ENCODE measurements around the gene MEF2D.

Gene MEF2D

DNA sequence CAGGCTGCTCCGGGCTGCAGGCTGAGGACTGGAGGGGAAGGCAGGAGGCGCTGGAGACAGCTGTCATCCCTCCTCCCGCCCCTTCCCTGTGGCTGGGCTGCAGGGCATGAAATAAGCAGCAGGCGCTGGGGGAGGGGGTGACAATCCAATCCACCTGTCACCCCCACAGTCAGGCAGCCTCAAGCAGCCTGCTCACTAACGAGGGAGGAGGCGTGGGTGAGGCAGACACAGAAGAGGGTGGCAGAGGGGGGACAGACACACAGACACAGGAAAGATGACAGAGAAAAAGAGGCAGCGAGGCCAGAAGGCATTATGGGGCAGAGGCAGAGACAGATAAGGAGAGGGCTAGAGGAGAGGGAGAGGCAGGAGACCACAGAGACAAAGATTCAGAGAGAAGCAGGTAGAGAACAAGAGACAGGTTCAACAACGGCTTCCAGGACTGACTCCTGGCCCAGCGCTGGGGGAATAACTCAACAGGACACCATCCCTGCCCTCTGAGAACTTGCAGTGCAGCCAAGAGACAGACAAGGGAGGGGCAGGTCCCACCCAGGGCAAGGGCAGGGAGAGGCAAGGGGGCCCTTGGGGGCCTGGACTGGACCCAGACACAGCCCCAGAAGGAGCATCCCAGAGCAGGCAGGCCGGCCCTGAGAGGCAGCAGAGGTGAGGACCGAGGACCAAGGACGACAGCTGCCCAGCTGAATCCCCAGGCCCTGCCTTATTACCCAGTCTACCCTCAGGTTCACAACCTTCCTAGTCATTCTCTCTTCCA, 11.2 kb downstream of the MEF2D start:
- DNase-seq = peak in 37 of 51 donors; percentile 24 to 84 (median 53)

DNA sequence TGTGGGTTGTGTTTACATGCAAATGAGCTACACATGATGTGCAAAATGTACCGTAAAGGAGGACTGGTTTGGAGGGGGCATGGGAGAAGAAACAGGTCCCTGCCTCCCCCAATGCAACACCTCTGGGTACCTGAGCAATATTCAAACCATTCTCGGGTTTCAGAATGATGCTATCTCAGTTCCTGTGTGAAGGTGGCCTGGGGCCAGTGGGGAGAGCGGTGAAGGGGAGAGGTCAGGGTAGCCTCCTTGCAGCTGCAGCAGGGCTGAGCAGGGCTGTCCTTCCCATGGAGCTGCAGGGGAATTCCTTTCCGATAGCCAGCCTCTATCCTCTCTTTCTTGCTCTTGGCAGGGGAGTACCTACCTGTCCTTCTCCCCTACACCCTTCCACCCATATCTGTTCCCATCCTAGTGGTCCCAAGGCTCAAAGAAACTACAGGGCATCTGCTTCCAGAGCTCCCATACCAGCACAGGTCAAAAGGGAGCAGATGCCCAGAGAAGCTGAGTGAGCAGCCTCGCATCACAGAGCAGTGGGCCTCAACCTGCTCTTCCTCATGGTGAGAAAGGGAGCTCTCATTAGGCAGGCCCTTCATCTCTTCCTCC, 11.9 kb downstream of the MEF2D start:
- no peak for DNase-seq

DNA sequence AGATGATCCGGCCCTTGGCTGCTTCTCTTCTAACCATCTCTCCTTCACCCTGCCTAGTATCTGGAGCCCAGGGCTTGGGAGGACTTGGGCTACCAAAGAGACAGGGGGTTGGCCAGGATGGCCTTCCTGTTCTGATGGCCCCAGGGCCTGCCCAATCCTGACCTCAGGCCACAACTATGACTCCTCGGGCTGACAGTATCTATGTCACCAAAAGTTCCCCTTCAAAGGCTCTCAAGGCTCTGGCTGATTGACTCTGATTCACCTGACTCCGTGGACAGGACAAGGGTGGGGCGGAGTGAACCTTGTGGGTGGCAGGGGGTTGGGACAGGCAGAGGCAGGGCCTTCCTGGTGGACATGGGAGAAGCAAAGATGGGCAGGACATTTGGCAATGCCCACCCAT, 12.7 kb downstream of the MEF2D start:
- no peak for DNase-seq

DNA sequence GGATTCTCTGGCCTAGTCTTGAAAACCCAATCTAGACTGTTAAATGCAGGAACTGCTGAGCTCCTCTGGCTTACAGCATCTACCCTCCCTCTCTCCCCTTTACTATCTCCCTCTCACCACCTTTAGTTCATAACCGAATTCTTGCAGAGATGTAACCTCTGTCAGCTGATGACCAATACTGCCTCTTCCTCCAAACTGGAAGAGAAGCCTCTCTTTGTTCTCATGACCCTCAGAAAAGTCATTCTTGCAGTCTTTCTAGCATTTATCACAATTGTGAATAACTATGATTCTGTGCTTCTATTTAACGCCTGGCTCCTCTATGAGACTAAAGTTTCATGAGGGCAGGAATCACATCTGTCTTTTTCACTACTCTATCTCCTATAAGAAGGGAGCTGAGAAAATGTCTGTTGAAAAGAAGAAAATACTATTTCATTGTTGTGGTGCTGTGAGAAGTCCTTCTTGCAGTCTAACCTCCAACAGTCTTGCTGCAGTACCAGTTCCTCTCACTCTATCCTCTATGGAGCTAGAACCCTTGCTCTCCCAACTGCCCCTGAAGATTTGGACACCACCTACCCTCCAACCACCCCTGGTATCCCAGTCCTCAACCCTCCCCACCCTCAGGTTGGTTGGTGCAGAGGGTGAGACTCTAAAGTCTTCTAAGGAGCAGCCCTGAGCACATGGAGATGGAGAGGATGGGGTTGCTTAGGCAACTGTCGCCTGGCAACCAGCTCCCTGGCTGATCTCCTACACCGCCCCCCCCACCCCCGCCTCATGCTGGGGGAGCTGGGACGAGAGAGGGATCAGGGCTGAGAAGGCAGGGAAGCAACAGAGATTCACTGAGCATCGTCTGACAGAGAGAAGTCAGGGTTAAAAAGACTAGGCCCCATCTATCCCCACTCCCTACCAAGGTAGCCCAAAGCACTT, 13.9 kb downstream of the MEF2D start:
- peak in 31 of 51 donors; percentile 18 to 81 (median 57) for DNase-seq

DNA sequence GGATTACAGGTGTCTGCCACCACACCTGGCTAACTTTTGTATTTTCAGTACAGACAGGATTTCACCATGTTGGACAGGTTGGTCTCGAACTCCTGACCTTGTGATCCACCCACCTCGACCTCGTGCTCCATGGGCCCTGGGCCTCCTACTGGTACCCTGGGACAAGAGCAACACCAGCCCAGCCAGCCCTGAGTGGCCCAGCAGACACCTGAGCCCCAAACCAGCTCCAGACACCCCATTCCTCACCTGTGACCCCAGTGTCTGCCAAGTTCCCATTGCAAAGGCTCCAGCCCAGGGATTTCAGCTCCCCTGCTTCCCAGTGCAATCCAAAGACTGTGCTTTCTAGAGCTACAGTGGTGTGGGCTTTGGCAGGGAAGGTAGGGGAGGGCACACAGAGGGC, 14.6 kb downstream of the MEF2D start:
- DNase-seq = no peak

DNA sequence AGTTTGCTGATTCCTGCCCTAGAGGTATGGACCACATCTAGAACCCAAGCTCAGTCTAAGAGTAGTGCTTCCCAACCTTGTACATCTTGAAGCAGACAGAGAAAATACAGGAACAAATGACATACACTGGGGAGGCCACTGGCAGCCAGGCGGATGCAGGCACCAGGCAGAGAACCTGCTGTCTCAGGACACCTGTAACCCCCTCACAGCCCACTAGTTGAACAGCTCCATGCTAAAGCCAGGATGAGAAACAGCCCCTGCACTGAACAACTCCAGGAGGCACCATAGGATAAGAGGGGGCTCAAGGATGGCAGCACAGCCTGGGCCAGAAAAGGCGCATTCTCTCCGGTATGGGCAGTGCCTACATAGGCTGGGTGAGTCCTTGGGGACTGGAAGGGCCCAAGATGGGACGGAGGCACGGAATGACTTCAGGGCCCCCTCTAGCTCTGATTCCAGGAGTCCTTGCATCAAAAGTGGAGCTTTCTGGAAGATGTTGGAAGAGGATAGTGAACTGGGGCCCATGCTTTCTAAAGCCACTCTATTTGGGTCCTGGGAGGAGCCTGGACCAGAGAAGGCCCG, 16.0 kb downstream of the MEF2D start:
- DNase-seq = no peak

DNA sequence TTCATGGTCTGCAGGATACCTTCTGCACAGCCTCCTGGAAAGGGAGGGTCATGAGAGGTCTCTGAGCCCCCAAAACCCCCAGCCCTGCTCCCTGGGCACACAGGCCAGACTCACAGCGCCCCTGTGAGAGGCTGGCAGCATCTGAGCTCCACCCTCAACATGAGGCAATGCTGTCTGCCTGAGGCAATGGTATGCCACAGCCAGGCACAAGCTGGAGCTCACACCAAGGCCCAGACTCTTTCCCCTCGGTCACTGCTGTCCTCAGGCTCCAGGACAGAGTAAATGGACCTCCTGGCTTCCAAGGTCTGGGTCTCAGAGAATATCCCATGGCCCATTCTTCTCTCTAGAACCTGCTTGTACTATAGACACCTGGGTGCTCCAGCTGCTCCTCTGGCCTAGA, 17.2 kb downstream of the MEF2D start:
- no peak for DNase-seq

DNA sequence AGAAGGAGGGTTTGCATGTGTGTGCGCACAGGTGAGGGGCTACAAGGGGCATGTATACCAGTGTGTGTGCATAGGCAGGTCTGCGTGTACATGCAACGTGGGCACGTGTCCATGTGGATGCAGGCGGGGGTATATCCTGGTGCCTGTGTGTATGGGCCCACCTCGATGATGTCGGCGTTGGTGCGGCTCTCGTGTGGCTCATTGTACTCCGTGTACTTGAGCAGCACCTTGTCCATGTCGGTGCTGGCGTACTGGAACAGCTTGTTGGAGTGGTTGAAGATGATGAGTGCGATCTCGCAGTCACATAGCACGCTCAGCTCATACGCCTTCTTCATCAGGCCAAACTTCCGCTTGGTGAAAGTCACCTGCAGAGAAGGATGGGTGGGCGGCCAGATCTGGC, 18.3 kb downstream of the MEF2D start:
- DNase-seq = peak in 1 of 51 donors; percentile 50

DNA sequence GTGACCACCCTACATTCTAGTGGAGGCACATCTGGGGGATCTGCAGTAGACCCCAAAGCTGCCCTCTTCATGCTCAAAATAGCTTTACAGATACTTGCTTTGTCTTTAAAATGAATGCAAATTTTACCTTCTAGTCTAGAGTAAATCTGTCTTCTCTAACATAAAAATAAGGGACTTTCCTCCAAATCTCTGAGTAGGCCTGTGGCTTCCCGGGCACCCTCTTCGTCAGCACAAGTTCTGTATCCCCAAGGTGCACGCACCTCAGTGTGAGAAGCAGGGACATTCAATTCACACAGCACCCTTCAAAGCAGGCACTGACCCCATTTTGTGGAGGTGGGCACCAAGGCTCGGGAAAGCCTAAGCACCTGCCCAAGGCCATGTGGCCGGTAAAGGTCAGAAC, 19.0 kb downstream of the MEF2D start:
- DNase-seq = no peak

DNA sequence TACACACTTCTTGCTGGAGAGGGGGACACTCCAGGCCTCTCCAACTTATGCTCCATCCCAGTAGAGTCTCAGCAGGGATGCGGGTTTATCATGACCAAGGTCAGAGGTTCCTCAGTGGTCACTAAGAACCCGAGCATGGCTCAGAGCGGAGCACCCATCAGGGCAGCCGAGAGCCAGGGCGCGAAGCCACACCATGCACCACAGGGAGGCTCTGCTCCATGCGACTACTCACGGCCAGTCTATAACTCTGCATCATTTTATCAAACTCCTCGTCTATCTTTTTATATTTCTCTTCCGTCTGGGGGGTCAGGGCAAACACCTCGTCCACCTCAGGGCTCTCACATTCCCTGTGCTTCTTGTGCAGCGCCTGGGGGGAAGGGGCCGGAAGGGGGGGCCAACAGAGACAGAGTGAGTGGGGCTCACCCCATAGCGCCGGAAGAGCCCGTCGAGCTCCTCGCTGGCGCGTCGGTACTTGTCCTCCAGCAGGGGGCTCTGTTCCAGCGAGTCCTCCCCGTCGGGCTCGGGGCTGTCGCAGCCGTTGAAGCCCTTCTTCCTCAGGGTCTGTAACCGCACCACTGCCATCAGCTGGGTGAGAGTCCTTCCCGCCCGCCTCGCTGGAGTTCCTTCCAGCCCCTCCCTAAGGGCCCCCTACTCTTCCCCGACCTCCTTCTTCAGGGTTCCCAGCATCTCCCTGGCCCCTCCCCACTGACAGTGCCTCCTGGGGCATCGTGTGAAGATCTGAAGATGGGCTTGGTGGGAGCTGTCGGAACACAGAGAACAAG, 20.0 kb downstream of the MEF2D start:
- peak in 30 of 51 donors; percentile 15 to 73 (median 32) for DNase-seq

DNA sequence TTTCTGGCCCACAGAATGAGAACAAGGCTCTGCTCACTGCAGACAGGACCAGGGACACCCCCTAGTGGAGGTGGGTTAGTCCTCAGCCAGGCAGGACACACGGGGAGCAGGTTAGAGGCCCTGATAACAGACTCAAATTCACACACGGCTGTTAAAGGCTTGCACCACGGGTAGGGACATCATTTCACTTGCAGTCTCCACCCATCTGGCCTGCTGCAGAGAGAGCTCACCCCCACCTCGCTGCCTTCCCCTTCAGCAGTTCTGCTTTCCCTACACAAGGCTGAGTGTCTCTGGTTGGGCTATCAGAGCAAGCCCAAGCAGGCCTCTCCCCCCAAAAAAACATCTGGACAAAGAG, 20.6 kb downstream of the MEF2D start:
- DNase-seq = no peak

DNA sequence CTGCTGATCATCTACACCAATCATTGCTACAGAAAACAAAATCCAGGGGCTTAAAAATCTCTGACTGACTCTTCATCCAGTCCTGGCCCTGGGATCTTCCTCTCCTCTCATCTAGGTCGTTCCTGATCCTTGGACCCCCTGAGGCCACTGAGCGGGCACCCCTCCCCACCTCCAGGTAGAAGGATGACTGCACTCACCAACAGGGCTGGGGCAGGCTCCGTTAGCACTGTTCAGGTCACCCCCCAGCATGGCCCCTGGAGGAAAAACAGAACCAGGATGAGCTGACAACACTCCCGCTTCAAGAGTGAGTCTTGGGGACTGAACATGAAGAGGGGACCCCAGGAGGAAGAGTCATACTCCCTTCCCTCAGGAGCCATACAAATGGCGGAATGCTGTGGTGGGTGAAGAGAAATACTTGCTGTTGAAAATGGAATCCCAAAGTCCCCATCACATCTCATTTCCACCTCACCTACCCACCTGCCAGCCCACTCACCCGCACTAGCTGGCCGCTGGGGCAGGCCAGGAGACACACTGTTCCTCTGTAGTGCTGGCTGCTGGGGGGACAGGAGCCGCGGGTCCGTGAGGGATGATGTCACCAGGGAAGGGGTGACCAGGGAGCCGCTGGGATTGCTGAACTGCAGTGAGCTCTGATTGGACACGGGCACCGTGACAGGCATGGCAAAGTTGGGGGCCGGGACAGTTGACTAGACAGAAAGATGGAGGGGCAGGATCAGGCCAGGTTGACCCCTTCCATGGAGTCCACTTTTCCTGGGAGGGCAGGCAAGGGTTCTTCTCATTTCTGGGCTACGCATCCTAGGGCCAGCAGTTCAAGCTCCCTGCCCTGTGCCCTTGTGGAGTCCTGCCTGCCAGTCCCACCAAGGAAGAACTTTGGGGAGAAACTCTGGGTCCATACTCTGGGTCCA, 21.2 kb downstream of the MEF2D start:
- no peak for DNase-seq

DNA sequence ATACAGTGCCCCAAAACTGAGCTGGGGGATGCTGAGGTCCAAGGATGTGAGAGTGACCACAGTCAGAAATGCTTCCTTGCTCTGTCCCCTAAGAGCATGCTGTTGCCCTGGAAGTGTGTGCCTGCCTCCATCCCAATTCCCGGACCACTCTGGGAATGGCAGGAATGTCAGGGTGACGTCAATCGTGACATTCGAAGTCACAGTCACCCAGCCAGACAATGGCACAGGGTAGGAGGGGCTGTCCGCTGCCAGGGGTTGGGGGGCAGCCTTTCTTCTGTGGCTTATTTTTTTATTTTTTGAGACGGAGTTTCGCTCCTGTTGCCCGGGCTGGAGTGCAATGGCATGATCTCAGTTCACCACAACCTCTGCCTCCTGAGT, 22.3 kb downstream of the MEF2D start:
- DNase-seq = no peak

DNA sequence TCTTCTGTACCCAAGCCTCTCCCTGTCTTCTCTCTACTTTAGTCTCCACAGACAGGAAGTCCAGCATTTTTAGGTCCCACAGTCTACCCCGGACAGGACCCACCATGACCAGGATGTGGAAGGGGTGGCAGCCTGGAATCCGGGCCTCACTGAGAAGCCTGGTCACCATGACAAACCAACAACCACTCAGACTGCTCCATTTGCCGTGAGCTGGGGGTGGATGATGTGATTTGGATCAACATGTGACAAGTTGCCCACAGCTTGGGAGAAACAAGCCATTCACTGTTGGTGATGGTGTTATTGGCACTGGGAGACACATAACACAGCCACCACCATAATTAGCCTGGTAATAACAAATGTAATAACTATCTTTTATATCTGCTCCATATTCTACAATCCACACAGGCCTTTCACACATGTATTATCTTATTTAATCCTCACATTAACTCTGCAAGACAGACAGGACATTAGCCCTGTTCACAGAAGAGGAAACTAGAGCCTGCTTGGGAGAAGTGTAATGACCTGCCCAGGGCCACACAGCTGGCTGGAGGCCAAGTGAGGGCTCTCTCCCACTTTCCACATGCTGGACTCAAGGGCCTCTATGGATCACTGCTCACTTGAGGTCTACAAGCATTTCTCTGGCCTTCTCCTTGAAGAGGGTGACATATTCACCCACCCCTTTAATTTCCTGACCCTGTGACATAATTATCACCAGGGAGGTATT, 22.9 kb downstream of the MEF2D start:
- DNase-seq = peak in 10 of 51 donors; percentile 11 to 56 (median 21)

DNA sequence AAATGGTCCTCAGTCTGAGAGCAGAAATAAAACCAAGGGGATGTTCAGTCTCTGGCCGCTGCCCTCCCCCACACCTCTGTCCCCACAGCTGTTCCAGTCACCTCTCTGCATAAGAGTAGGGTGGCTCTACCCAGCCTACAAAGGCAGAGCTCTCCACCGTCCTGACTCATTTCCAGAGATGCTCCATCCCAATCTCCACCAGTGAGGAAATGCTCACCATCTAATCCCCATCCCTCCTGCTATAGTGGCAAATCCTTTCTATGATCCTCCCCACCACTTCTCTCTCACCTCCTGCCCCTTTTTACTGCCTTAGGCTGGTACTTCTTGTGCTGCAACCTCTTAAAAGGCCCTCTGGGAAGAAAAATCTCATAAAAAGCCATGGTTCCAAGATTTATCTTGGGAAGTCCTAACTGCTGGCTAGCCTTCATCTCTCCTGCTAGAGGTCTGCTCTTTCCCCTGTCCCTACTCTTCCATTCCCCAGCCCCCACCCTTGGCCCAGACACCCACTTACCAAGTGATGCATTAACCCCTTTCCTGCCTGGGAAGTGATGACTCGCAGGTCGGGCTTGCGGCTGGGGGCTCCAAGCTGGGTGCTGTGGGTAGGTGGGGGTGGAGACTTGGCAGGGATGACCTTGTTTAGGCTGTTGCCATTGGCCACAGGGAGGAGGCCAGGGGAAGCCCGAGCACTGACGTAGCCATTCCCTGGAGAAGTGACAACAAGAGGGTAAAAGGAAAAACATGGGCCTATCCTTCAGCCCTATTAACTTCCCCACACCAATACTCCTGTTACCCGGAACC, 23.9 kb downstream of the MEF2D start:
- peak in 1 of 51 donors; percentile 21 for DNase-seq

DNA sequence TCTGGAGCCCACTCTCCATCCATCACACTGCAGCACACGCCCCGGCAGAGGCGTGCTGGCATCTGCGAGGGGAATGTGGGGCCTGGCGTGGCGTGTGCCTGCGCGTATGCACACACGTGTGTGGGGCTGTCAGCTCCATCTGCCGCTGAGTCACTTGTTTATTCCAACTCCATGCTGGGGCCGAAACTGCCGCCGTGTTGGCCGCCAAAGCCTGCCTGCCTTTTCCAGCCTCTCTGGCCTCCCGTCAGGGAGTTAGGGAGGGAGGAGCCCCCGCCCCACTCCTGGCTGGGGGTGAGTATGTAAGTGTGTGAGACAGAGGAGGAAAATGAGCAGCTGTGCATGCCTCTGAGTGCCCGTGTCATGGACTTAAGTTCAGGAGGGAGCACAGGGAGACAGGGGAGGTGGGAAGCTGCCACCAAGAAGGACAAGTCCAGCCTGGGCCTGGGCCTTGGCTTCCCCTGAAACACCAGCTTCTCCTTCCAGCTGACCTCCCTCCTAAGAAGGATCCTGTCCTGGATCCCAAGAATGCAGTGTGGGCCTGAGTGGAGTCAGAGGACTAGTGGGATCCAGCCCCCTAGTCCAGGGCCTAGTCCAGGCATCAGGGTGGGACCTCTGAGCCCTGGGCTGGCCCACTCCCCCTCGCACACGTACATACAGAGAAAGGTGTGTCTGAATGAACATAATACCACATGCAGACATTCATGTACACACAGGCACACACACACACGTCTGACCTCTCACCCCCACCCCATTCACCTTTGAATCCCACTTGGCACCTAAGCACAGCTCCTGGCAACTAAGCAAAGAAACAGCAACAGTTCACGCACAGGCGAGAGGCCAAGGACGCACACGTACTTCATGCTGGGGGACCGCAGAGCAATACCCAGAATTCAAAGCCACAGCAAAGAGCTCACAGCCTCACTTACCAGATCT, 24.7 kb downstream of the MEF2D start:
- DNase-seq = peak in 33 of 51 donors; percentile 18 to 83 (median 47)

DNA sequence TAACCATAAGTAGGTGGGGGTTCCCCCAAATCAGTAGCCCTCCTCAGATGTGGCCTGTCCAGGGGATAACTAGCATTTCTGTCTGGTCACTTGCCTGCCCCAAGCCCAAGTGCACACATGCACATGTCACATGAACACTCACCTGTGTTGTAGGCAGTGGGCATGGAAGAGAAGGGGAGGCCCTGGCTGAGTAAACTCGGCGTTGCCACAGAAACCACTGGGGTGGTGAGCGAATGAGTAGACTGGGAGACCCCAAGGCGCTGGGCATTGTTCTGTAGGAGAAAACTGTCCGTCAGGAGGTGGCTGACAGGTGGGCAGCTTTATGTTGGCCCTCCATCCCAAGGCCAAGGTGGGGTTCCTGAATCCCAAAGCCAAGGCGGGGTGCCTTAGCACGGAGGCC, 25.6 kb downstream of the MEF2D start:
- no peak for DNase-seq

Data from hypothalamus (tissue), 51 donors.